A549 (cell line): ENCODE results near the gene CLHC1.

ENCODE experiments used
- CHD2 ChIP-seq: fragments of 150-350 bp; IDR thresholded peaks from 2 replicates; pipeline ENCODE4 v1.6.1; 2014; ENCODE audit warnings: low read length; ENCODE audit not compliant: partially characterized antibody
- ESRRA ChIP-seq: fragments of 150-350 bp; IDR thresholded peaks from 2 replicates; pipeline ENCODE4 v1.6.1; 2014; ENCODE audit warnings: mild to moderate bottlenecking, low read length, borderline replicate concordance
- POLR2A ChIP-seq: IDR thresholded peaks from 2 replicates; pipeline ENCODE4 v1.6.1; 2012; ENCODE audit warnings: mild to moderate bottlenecking, low read length
- ZFP36 ChIP-seq: fragments of 450-650 bp; IDR thresholded peaks from 2 replicates; pipeline ENCODE4 v1.6.1; 2014; ENCODE audit warnings: borderline replicate concordance; ENCODE audit not compliant: partially characterized antibody
- TF ChIP-seq, protein P1 (sequence below): IDR thresholded peaks from 2 replicates; pipeline ENCODE4 v1.6.1; 2012
- TF ChIP-seq, protein P2 (sequence below): fragments of >200 bp; sonication (Bioruptor Twin); formaldehyde crosslinking; IDR thresholded peaks from 3 replicates; pipeline ENCODE4 v1.5.1; 2016

DNA sequence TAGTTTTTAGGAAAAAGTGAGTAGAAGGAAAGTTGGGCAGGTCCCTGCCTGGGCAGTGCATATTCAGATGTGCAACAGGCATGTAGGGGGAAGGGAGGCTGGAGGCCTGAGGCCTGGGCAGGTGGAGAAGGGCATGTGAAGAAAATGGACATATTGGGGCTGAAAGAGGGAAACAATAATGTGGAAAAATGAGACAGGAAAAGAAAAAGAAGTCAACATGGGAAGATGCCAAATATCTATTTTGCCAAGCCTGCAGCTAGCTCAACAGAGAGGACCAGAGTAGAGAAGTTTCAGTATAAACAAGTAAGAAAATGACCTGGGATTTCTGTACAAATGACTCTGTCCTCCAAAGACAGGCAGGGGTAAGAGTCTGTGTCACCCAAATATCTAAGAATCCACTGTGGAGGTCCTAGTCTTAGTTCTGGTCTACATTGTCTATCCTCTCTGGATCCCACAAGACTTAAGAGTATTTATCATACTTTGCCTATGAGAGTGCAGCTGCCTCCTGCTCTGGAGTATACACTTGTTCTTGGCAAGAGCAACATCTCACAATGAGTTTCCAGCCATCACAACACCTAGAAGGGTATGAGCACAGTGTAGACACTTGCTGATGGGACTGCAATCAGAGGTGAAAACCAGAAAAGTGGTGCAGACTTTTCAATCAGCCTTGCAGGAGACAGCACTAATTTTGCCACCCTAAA, 80.2 kb downstream of the CLHC1 start:
- TF ChIP-seq POLR2A (no peak), CHD2 (no peak), ZFP36 (no peak), ESRRA (no peak)
- TF ChIP-seq, protein P1, sequence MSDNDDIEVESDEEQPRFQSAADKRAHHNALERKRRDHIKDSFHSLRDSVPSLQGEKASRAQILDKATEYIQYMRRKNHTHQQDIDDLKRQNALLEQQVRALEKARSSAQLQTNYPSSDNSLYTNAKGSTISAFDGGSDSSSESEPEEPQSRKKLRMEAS = no peak
- TF ChIP-seq, protein P2, sequence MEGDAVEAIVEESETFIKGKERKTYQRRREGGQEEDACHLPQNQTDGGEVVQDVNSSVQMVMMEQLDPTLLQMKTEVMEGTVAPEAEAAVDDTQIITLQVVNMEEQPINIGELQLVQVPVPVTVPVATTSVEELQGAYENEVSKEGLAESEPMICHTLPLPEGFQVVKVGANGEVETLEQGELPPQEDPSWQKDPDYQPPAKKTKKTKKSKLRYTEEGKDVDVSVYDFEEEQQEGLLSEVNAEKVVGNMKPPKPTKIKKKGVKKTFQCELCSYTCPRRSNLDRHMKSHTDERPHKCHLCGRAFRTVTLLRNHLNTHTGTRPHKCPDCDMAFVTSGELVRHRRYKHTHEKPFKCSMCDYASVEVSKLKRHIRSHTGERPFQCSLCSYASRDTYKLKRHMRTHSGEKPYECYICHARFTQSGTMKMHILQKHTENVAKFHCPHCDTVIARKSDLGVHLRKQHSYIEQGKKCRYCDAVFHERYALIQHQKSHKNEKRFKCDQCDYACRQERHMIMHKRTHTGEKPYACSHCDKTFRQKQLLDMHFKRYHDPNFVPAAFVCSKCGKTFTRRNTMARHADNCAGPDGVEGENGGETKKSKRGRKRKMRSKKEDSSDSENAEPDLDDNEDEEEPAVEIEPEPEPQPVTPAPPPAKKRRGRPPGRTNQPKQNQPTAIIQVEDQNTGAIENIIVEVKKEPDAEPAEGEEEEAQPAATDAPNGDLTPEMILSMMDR = no peak
